Adipocyte (in vitro differentiated cells): ENCODE results near the gene SH3BP5.
A peak's percentile ranks its signal among the peaks of the same experiment; 100 is the strongest.

Source experiments
- DNase-seq: peaks from one replicate; pipeline ENCODE4 v3.0.0-alpha.2; 2015; ENCODE audit warnings: low read depth
- H3K27me3 ChIP-seq: replicated peaks from 2 replicates; pipeline ENCODE4 v1.7.0; 2013; ENCODE audit warnings: mild to moderate bottlenecking, low read length, moderate library complexity; ENCODE audit not compliant: control insufficient read depth, insufficient read depth
- H3K36me3 ChIP-seq: 2 replicates; pipeline ENCODE4 v1.7.0; 2013; ENCODE audit warnings: low read length, mild to moderate bottlenecking, moderate library complexity; ENCODE audit not compliant: control insufficient read depth, insufficient read depth, severe bottlenecking
- H3K4me1 ChIP-seq: 2 replicates; pipeline ENCODE4 v1.7.0; 2013; ENCODE audit warnings: mild to moderate bottlenecking, low read length, moderate library complexity; ENCODE audit not compliant: control insufficient read depth, insufficient read depth
- H3K4me3 ChIP-seq: 2 replicates; pipeline ENCODE4 v1.7.0; 2013; ENCODE audit warnings: mild to moderate bottlenecking, low read length, moderate library complexity
- H3K9ac ChIP-seq: 2 replicates; pipeline ENCODE4 v1.7.0; 2013; ENCODE audit warnings: mild to moderate bottlenecking, low read length, moderate library complexity
- H3K9me3 ChIP-seq: 2 replicates; pipeline ENCODE4 v1.7.0; 2013; ENCODE audit warnings: mild to moderate bottlenecking, low read length, moderate library complexity; ENCODE audit not compliant: control insufficient read depth

The SH3BP5 gene

GRCh38 chr3:15307580-15307979 lies 24.8 kb downstream of the SH3BP5 start:
- Histone ChIP-seq H3K9me3 (no peaks in the 10 kb centered on the region), H3K36me3 (peaks cover 8% of the 10 kb centered on the region), H3K27me3 (no peaks in the 10 kb centered on the region), H3K4me1 (peaks cover 26% of the 10 kb centered on the region), H3K9ac (no peak overlapping the region), H3K4me3 (no peak overlapping the region)
- DNase-seq, result no peak

- no peak overlapping the region for H3K9ac ChIP-seq
- no peaks in the 10 kb centered on the region for H3K9me3 ChIP-seq
- no peaks in the 10 kb centered on the region for H3K27me3 ChIP-seq
- no peak for DNase-seq
- H3K36me3 ChIP-seq, result peaks cover 14% of the 10 kb centered on the region
- H3K4me3 ChIP-seq, result no peak overlapping the region
- H3K4me1 ChIP-seq, result peaks cover 26% of the 10 kb centered on the region
Measured at GRCh38 chr3:15306979-15307359, 25.4 kb downstream of the SH3BP5 start.

DNA sequence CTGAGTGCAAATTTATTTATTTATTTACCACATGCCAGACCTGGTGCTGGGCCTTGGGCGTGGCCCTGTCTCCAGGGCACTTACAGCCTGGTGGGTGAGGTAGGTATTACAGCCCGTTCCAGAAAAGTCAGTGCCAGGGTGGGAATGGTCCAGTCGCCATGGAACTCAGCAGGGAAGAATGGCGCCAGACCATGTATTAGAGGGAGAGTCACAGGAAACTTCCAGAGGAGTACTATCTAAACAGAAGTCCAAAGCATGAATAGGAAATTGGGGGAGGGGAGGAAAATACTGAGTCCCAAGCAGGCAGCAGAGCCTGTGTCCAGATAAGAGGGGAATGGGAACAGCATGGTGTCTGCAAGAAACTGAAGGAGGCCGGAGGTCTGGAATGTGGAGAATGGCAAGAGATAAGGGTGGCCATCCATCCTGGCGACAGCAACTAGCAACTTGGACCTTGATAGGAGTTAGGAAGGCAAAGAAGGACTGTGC lies 27.0 kb downstream of the SH3BP5 start:
- DNase-seq, result no peak
- no peaks in the 10 kb centered on the region for H3K9me3 ChIP-seq
- peaks cover 23% of the 10 kb centered on the region for H3K36me3 ChIP-seq
- H3K4me3 ChIP-seq, result no peak overlapping the region
- no peak overlapping the region for H3K9ac ChIP-seq
- H3K4me1 ChIP-seq, result peaks cover 22% of the 10 kb centered on the region
- H3K27me3 ChIP-seq, result no peaks in the 10 kb centered on the region

- Histone ChIP-seq H3K36me3 (peaks cover 23% of the 10 kb centered on the region), H3K27me3 (no peaks in the 10 kb centered on the region), H3K9me3 (no peaks in the 10 kb centered on the region), H3K4me1 (peaks cover 13% of the 10 kb centered on the region), H3K4me3 (no peak overlapping the region), H3K9ac (no peak overlapping the region)
- DNase-seq, result no peak
Measured at GRCh38 chr3:15303728-15304127, 28.7 kb downstream of the SH3BP5 start.

DNA sequence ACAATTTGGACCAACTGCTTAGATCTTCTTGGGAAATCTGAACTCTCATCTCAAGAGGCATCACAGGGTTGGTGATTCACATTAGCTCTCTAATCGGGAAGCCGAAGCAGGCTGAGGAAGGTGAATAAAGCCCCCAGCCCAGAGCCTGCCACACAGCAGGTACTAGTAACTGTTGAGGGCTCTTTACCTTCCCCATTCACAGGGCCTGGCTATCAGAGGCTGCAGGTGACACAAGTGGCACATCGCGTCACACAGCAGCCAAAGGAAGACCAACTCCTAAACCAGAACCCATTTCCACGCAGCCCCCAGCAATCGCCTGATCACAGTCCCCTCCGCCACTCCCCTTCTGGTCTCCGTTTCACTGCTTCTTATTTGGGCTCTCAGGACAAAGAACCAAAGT lies 29.2 kb downstream of the SH3BP5 start:
- no peaks in the 10 kb centered on the region for H3K27me3 ChIP-seq
- H3K9me3 ChIP-seq, result no peaks in the 10 kb centered on the region
- no peak overlapping the region for H3K4me3 ChIP-seq
- H3K9ac ChIP-seq, result no peak overlapping the region
- peaks cover 13% of the 10 kb centered on the region for H3K4me1 ChIP-seq
- peaks cover 23% of the 10 kb centered on the region for H3K36me3 ChIP-seq
- DNase-seq, result no peak

- H3K4me3 ChIP-seq, result no peak overlapping the region
- H3K9ac ChIP-seq, result no peak overlapping the region
- no peaks in the 10 kb centered on the region for H3K27me3 ChIP-seq
- peaks cover 10% of the 10 kb centered on the region for H3K4me1 ChIP-seq
- DNase-seq, result no peak
- H3K9me3 ChIP-seq, result no peaks in the 10 kb centered on the region
- H3K36me3 ChIP-seq, result peaks cover 23% of the 10 kb centered on the region
Measured at GRCh38 chr3:15301761-15302160, 30.6 kb downstream of the SH3BP5 start.

- DNase-seq, result peak; percentile 46
- no peaks in the 10 kb centered on the region for H3K27me3 ChIP-seq
- peaks cover 23% of the 10 kb centered on the region for H3K36me3 ChIP-seq
- no peak overlapping the region for H3K4me3 ChIP-seq
- no peak overlapping the region for H3K9ac ChIP-seq
- H3K9me3 ChIP-seq, result no peaks in the 10 kb centered on the region
- H3K4me1 ChIP-seq, result peaks cover 16% of the 10 kb centered on the region
Measured at GRCh38 chr3:15300323-15301078, 31.9 kb downstream of the SH3BP5 start.

DNA sequence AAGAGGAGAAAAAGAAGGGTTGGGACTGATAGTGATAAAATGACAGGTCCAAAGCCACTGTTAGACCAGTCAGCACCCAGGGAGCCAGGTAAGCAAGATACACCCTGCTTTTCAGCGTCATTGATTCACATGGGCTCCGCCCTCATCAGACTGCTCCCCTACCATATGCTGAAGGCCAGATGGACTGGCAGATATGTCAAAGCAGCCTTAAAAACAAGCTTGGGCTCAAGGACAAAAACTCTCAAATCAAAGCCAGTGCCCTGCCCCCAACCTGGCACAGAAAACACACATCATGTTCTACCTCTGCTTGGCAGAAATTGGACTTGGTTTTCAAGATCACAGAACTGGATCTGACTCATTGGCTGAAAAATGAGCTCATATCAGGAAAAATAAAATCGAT lies 33.4 kb downstream of the SH3BP5 start:
- Histone ChIP-seq H3K9ac (no peak overlapping the region), H3K9me3 (no peaks in the 10 kb centered on the region), H3K36me3 (peaks cover 23% of the 10 kb centered on the region), H3K4me3 (no peak overlapping the region), H3K4me1 (peaks cover 22% of the 10 kb centered on the region), H3K27me3 (no peaks in the 10 kb centered on the region)
- DNase-seq, result no peak

DNA sequence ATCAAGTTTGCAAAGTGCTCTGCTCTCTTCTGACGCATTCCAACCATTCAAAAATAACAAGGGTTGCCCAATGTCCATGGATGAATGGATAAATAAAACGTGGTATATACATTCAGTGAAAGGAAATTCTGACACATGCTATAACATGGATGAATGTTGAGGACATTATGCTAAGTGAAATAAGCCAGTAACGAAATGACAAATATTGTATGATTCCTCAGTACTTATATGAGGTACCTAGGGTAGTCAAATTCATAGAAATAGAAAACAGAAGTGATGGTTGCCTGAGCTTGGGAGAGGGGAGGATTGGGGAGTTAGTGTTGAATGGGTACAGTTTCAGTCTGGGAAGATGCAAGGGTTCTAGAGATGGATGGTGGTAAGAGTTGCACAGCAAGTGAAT lies 33.9 kb downstream of the SH3BP5 start:
- Histone ChIP-seq H3K9me3 (no peaks in the 10 kb centered on the region), H3K4me3 (no peak overlapping the region), H3K36me3 (peaks cover 19% of the 10 kb centered on the region), H3K27me3 (no peaks in the 10 kb centered on the region), H3K4me1 (peaks cover 22% of the 10 kb centered on the region), H3K9ac (no peak overlapping the region)
- DNase-seq, result no peak

- no peak for DNase-seq
- H3K4me3 ChIP-seq, result no peak overlapping the region
- no peaks in the 10 kb centered on the region for H3K27me3 ChIP-seq
- H3K36me3 ChIP-seq, result peaks cover 16% of the 10 kb centered on the region
- H3K9me3 ChIP-seq, result no peaks in the 10 kb centered on the region
- H3K4me1 ChIP-seq, result peaks cover 29% of the 10 kb centered on the region
- no peak overlapping the region for H3K9ac ChIP-seq
Measured at GRCh38 chr3:15297608-15298350, 34.6 kb downstream of the SH3BP5 start.

DNA sequence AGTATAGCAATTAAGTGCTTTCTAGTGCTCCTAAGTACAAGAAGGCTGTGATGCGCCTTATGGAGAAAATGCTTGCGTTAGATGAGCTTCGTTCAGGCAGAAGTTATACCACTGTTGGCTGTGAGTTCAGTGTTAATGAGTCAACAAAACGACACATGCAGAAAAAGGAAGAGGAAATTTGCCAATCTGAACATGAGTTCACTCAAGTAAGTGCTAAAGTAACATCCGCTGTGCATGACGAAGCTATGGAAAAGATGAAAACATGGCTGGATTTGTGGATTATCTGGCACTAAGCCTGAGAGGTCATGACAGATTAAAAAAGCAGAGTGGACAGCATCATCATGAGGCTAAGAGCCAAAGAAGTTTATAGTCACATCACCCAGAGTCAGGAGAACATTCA lies 36.9 kb downstream of the SH3BP5 start:
- Histone ChIP-seq H3K4me3 (no peak overlapping the region), H3K27me3 (no peaks in the 10 kb centered on the region), H3K9me3 (no peaks in the 10 kb centered on the region), H3K9ac (no peak overlapping the region), H3K36me3 (no peaks in the 10 kb centered on the region), H3K4me1 (peaks cover 36% of the 10 kb centered on the region)
- no peak for DNase-seq
